ENCODE measurements around the gene HMGA1.

The HMGA1 gene

GRCh38 chr6:34223956-34224940 is 12.4 kb upstream of the HMGA1 start:
- DNase-seq = peak; percentile 85

- no peak for DNase-seq
Measured at GRCh38 chr6:34225551-34225950, 11.1 kb upstream of the HMGA1 start.

GRCh38 chr6:34226066-34226465 is 10.6 kb upstream of the HMGA1 start:
- DNase-seq = no peak

GRCh38 chr6:34226731-34227586 is 9.7 kb upstream of the HMGA1 start:
- DNase-seq = no peak

- DNase-seq = no peak
Measured at GRCh38 chr6:34227761-34228421, 8.8 kb upstream of the HMGA1 start.

- DNase-seq = no peak
Measured at GRCh38 chr6:34229877-34230276, 6.8 kb upstream of the HMGA1 start.

GRCh38 chr6:34230653-34231371 is 5.9 kb upstream of the HMGA1 start:
- DNase-seq = no peak

GRCh38 chr6:34231566-34232336 is 4.9 kb upstream of the HMGA1 start:
- no peak for DNase-seq

GRCh38 chr6:34232901-34233300 is 3.8 kb upstream of the HMGA1 start:
- DNase-seq = no peak

- DNase-seq = no peak
Measured at GRCh38 chr6:34233867-34234266, 2.8 kb upstream of the HMGA1 start.

GRCh38 chr6:34234667-34235306 is 1.9 kb upstream of the HMGA1 start:
- no peak for DNase-seq

GRCh38 chr6:34235307-34236130 is 1.2 kb upstream of the HMGA1 start:
- peak; percentile 77 for DNase-seq

- DNase-seq = no peak
Measured at GRCh38 chr6:34236131-34236442, 586 bp upstream of the HMGA1 start.

GRCh38 chr6:34237316-34237721 is 646 bp downstream of the HMGA1 start:
- no peak for DNase-seq

GRCh38 chr6:34237722-34238584 is 1.3 kb downstream of the HMGA1 start:
- DNase-seq = peak; percentile 23

- DNase-seq = no peak
Measured at GRCh38 chr6:34238585-34239499, 2.2 kb downstream of the HMGA1 start.

- DNase-seq = no peak
Measured at GRCh38 chr6:34239500-34239825, 2.8 kb downstream of the HMGA1 start.

GRCh38 chr6:34239893-34240292 is 3.2 kb downstream of the HMGA1 start:
- DNase-seq = no peak
